ENCODE results near the gene ARHGEF6.

DNA sequence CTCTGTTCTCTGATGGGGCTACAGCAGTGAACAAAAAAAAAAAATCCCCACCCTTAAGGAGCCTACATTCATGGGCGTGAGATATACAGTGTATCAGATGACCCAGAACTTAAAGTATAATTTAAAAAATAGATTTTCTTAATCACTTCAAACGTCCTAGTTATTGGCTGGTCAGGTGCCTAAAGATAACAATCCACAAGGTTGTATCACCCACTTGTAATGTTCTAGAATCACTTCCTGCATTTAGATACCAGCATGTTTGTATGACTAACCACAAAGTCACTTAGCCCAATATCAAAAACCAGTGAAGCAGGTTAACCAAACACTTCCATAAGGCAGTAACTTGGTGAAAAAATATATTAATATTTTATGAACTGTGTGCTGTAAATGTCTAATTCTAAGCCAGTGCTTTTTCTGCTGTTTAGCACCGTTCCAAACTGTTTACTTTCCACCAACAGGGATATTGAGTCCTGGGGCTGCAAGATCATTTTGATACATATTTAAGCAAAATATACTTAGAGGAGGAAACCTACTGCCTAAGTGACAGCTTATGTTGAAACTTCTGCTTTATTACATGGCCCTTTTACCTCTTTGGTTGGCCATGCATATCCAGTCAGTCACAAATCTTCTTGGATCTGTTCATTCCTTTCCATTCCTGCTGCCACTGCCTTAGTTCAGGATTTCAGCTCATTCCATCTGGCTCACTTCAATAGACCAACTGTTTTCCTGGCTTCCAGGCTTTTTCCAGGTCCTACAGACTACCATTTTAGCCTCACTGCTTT, 89.5 kb downstream of the ARHGEF6 start:
- TF ChIP-seq, protein P1, sequence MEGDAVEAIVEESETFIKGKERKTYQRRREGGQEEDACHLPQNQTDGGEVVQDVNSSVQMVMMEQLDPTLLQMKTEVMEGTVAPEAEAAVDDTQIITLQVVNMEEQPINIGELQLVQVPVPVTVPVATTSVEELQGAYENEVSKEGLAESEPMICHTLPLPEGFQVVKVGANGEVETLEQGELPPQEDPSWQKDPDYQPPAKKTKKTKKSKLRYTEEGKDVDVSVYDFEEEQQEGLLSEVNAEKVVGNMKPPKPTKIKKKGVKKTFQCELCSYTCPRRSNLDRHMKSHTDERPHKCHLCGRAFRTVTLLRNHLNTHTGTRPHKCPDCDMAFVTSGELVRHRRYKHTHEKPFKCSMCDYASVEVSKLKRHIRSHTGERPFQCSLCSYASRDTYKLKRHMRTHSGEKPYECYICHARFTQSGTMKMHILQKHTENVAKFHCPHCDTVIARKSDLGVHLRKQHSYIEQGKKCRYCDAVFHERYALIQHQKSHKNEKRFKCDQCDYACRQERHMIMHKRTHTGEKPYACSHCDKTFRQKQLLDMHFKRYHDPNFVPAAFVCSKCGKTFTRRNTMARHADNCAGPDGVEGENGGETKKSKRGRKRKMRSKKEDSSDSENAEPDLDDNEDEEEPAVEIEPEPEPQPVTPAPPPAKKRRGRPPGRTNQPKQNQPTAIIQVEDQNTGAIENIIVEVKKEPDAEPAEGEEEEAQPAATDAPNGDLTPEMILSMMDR (conservative IDR thresholded peaks at IDR 0.05), result no peak
- no peak for TF ChIP-seq ZFX (IDR thresholded peaks at IDR 0.05)

Data from C4-2B (cell line).